CD4-positive, CD25-positive, alpha-beta regulatory T cell (primary cell): ENCODE measurements around the gene PITPNM1. TPM values are rescaled to one million over a fixed set of nuclear protein-coding genes. Genes with fewer than 3 reads are reported as not detected.
"Not testable (repeated sequence)": the region's sequence is repeated elsewhere in the genome, so short reads cannot be mapped to it uniquely, and the experiment has no call there.

Source experiments
- ATAC-seq, 2 donors: fragments of 150-1000 bp; cut with Tn5 transposase; one replicate each; pipeline ENCODE4 v1.10.0; 2021; ENCODE audit warnings: low read depth in 2 of 2, moderate number of reproducible peaks in 2 of 2, moderate library complexity in 1 of 2
- DNase-seq, 3 donors: peaks; one replicate each; pipeline versions ENCODE4 v3.0.0 to v3.0.0-alpha.2; 2012 to 2022; ENCODE audit warnings: mixed read lengths in 1 of 3
- H3K27ac ChIP-seq: one replicate; pipeline ENCODE4 v1.7.0; 2013; ENCODE audit warnings: mild to moderate bottlenecking, low read length; ENCODE audit not compliant: insufficient read depth, poor library complexity, severe bottlenecking
- H3K27me3 ChIP-seq: one replicate; pipeline ENCODE4 v1.7.0; 2013; ENCODE audit warnings: low read length; ENCODE audit not compliant: control insufficient read depth, insufficient read depth
- H3K36me3 ChIP-seq: one replicate; pipeline ENCODE4 v1.7.0; 2013; ENCODE audit warnings: mild to moderate bottlenecking, low read length, moderate library complexity; ENCODE audit not compliant: control insufficient read depth, insufficient read depth
- H3K4me1 ChIP-seq: 2 replicates; pipeline ENCODE4 v1.7.0; 2013; ENCODE audit warnings: mild to moderate bottlenecking, low read length; ENCODE audit not compliant: insufficient read depth, control insufficient read depth, poor library complexity, severe bottlenecking
- H3K4me3 ChIP-seq: one replicate; pipeline ENCODE4 v1.7.0; 2013; ENCODE audit warnings: low read depth, mild to moderate bottlenecking, low read length, moderate library complexity
- H3K9me3 ChIP-seq, 2 experiments: 1 replicate in 1 of 2; 2 replicates in 1 of 2; pipeline ENCODE4 v1.7.0; 2013; ENCODE audit warnings: low read length in 2 of 2, mild to moderate bottlenecking in 1 of 2, moderate library complexity in 1 of 2; ENCODE audit not compliant: control insufficient read depth in 2 of 2
- H3K27ac Mint-ChIP-seq, 3 donors: one replicate each; pipeline ENCODE4 v1.8.0; 2020 to 2022; ENCODE audit warnings: mild to moderate bottlenecking in 3 of 3, mixed read lengths in 3 of 3, moderate library complexity in 2 of 3
- H3K27me3 Mint-ChIP-seq: one replicate; pipeline ENCODE4 v1.8.0; 2022; ENCODE audit warnings: mild to moderate bottlenecking, mixed read lengths
- H3K36me3 Mint-ChIP-seq: one replicate; pipeline ENCODE4 v1.8.0; 2020; ENCODE audit warnings: mixed read lengths
- H3K4me1 Mint-ChIP-seq, 4 donors: one replicate each; pipeline ENCODE4 v1.8.0; 2020 to 2022; ENCODE audit warnings: mixed read lengths in 4 of 4, mild to moderate bottlenecking in 1 of 4
- H3K4me3 Mint-ChIP-seq, 4 donors: one replicate each; pipeline ENCODE4 v1.8.0; 2020 to 2022; ENCODE audit warnings: mild to moderate bottlenecking in 4 of 4, mixed read lengths in 4 of 4, moderate library complexity in 3 of 4
- H3K9me3 Mint-ChIP-seq, 7 donors: one replicate each; pipeline ENCODE4 v1.8.0; 2020 to 2022; ENCODE audit warnings: mixed read lengths in 7 of 7, mild to moderate bottlenecking in 3 of 7, moderate library complexity in 2 of 7
- polyA plus RNA-seq, 4 donors: library from polyadenylated mRNA; unstranded; fragments of 300-500 nt; fragmentation: Illumina TruSeq; gene quantifications; one replicate each; pipeline ENCODE4 v1.2.3, GENCODE V29; 2021
- total RNA-seq: library from RNA; stranded (reverse); gene quantifications from one replicate; pipeline ENCODE4 v1.2.3, GENCODE V29; 2022

Gene PITPNM1
- total and polyA plus RNA-seq, 5 donors from 2014 or later: 15.7 to 116 (median 17.9) TPM

GRCh38 chr11:67468456-67468758, 36.8 kb downstream of the PITPNM1 start:
- peak overlapping the region; percentile 91 to 97 (median 92) for H3K4me3 Mint-ChIP-seq
- ATAC-seq (no peak), DNase-seq (peak in 1 of 3 donors; percentile 27)
- Histone ChIP-seq H3K27me3 (no peaks in the 10 kb centered on the region), H3K9me3 (no peaks in the 10 kb centered on the region), H3K4me3 (peak overlapping the region; percentile 76), H3K27ac (peak overlapping the region; percentile 80), H3K4me1 (peaks cover 50% of the 10 kb centered on the region), H3K36me3 (no peaks in the 10 kb centered on the region)
- no peaks in the 10 kb centered on the region for H3K27me3 Mint-ChIP-seq
- peak overlapping the region; percentile 87 to 95 (median 92) for H3K27ac Mint-ChIP-seq
- no peaks in the 10 kb centered on the region for H3K9me3 Mint-ChIP-seq
- no peaks in the 10 kb centered on the region for H3K36me3 Mint-ChIP-seq
- H3K4me1 Mint-ChIP-seq: peaks cover 5 to 46% (median 15%) of the 10 kb centered on the region in 4 donors

GRCh38 chr11:67468056-67468455, 37.1 kb downstream of the PITPNM1 start:
- no peak for DNase-seq
- H3K36me3 Mint-ChIP-seq: no peaks in the 10 kb centered on the region

GRCh38 chr11:67466962-67467771, 38.0 kb downstream of the PITPNM1 start:
- Histone ChIP-seq H3K27ac (peak overlapping the region; percentile 80), H3K36me3 (no peaks in the 10 kb centered on the region), H3K27me3 (no peaks in the 10 kb centered on the region), H3K9me3 (no peaks in the 10 kb centered on the region), H3K4me1 (peaks cover 50% of the 10 kb centered on the region), H3K4me3 (no peak overlapping the region)
- peaks cover 5 to 49% (median 15%) of the 10 kb centered on the region in 4 donors for H3K4me1 Mint-ChIP-seq
- no peaks in the 10 kb centered on the region for H3K36me3 Mint-ChIP-seq
- H3K27me3 Mint-ChIP-seq: no peaks in the 10 kb centered on the region
- H3K9me3 Mint-ChIP-seq: no peaks in the 10 kb centered on the region
- ATAC-seq (no peak), DNase-seq (no peak)
- H3K4me3 Mint-ChIP-seq: peak overlapping the region; percentile 91 to 97 (median 92)
- H3K27ac Mint-ChIP-seq: peak overlapping the region; percentile 88 to 96 (median 92)

More at GRCh38 chr11:67468056-67468455, 37.1 kb downstream of the PITPNM1 start:
- H3K4me3 ChIP-seq: peak overlapping the region; percentile 76
- H3K36me3 ChIP-seq: no peaks in the 10 kb centered on the region
- peak overlapping the region; percentile 80 for H3K27ac ChIP-seq
- H3K4me3 Mint-ChIP-seq: peak overlapping the region; percentile 91 to 97 (median 92)
- peak overlapping the region in 2 of 3 donors; percentile 92 to 95 for H3K27ac Mint-ChIP-seq
- H3K9me3 ChIP-seq: no peaks in the 10 kb centered on the region
- no peak for ATAC-seq
- H3K4me1 ChIP-seq: peaks cover 50% of the 10 kb centered on the region
- no peaks in the 10 kb centered on the region for H3K27me3 ChIP-seq
- no peaks in the 10 kb centered on the region for H3K27me3 Mint-ChIP-seq
- H3K4me1 Mint-ChIP-seq: peaks cover 5 to 46% (median 15%) of the 10 kb centered on the region in 4 donors
- no peaks in the 10 kb centered on the region for H3K9me3 Mint-ChIP-seq

GRCh38 chr11:67466367-67466766, 38.8 kb downstream of the PITPNM1 start:
- peak overlapping the region; percentile 89 to 97 (median 92) for H3K4me3 Mint-ChIP-seq
- H3K4me1 ChIP-seq: peaks cover 50% of the 10 kb centered on the region
- no peaks in the 10 kb centered on the region for H3K36me3 ChIP-seq
- ATAC-seq (no peak), DNase-seq (no peak)
- H3K9me3 Mint-ChIP-seq: no peaks in the 10 kb centered on the region
- no peaks in the 10 kb centered on the region for H3K36me3 Mint-ChIP-seq
- H3K27ac ChIP-seq: no peak overlapping the region
- no peaks in the 10 kb centered on the region for H3K27me3 Mint-ChIP-seq
- peaks cover 2 to 49% (median 15%) of the 10 kb centered on the region in 4 donors for H3K4me1 Mint-ChIP-seq
- H3K27ac Mint-ChIP-seq: peak overlapping the region in 2 of 3 donors; percentile 32 to 76
- no peak overlapping the region for H3K4me3 ChIP-seq
- H3K27me3 ChIP-seq: no peaks in the 10 kb centered on the region
- H3K9me3 ChIP-seq: no peaks in the 10 kb centered on the region

- H3K4me3 ChIP-seq: peak overlapping the region; percentile 77
- not testable (repeated sequence) for H3K27me3 ChIP-seq, H3K36me3 Mint-ChIP-seq, ATAC-seq, H3K36me3 ChIP-seq, H3K27me3 Mint-ChIP-seq, H3K9me3 Mint-ChIP-seq, DNase-seq, H3K9me3 ChIP-seq
- Mint-ChIP-seq H3K4me1 (peaks cover 0 to 49% (median 15%) of the 10 kb centered on the region in 4 donors), H3K4me3 (peak overlapping the region; percentile 87 to 97 (median 89)), H3K27ac (peak overlapping the region; percentile 91 to 96 (median 94))
- H3K27ac ChIP-seq: peak overlapping the region; percentile 92
- H3K4me1 ChIP-seq: peaks cover 50% of the 10 kb centered on the region
Measured at GRCh38 chr11:67465530-67465929, 39.6 kb downstream of the PITPNM1 start.

GRCh38 chr11:67465189-67465510, 40.0 kb downstream of the PITPNM1 start:
- H3K9me3 ChIP-seq: no peaks in the 10 kb centered on the region
- H3K36me3 ChIP-seq: no peaks in the 10 kb centered on the region
- H3K27ac ChIP-seq: peak overlapping the region; percentile 92
- Mint-ChIP-seq H3K4me1 (peaks cover 0 to 51% (median 15%) of the 10 kb centered on the region in 4 donors), H3K36me3 (no peaks in the 10 kb centered on the region), H3K27ac (peak overlapping the region; percentile 91 to 96 (median 94)), H3K9me3 (no peaks in the 10 kb centered on the region), H3K27me3 (no peaks in the 10 kb centered on the region), H3K4me3 (peak overlapping the region; percentile 87 to 97 (median 89))
- H3K4me1 ChIP-seq: peaks cover 50% of the 10 kb centered on the region
- peak overlapping the region; percentile 77 for H3K4me3 ChIP-seq
- no peak for DNase-seq
- H3K27me3 ChIP-seq: no peaks in the 10 kb centered on the region
- ATAC-seq: no peak

- H3K36me3 ChIP-seq: no peaks in the 10 kb centered on the region
- Mint-ChIP-seq H3K4me3 (peak overlapping the region; percentile 87 to 97 (median 92)), H3K27me3 (peaks cover under 1% of the 10 kb centered on the region), H3K36me3 (no peaks in the 10 kb centered on the region), H3K9me3 (peaks cover 0 to 2% (median 0%) of the 10 kb centered on the region in 7 donors), H3K4me1 (peaks cover 5 to 55% (median 18%) of the 10 kb centered on the region in 4 donors), H3K27ac (peak overlapping the region; percentile 91 to 96 (median 93))
- no peaks in the 10 kb centered on the region for H3K27me3 ChIP-seq
- H3K4me1 ChIP-seq: peaks cover 48% of the 10 kb centered on the region
- no peaks in the 10 kb centered on the region for H3K9me3 ChIP-seq
- H3K27ac ChIP-seq: peak overlapping the region; percentile 92
- H3K4me3 ChIP-seq: peak overlapping the region; percentile 77
- DNase-seq (peak; percentile 91 to 94 (median 93)), ATAC-seq (peak; percentile 80 to 82)
Measured at GRCh38 chr11:67464411-67465188, 40.6 kb downstream of the PITPNM1 start.
